ENCODE results near the gene TNNI3K.

GRCh38 chr1:74333244-74333643 lies 98.1 kb downstream of the TNNI3K start:
- no peak for TF ChIP-seq EP300 (IDR thresholded peaks at IDR 0.05)
- TF ChIP-seq, protein P1, sequence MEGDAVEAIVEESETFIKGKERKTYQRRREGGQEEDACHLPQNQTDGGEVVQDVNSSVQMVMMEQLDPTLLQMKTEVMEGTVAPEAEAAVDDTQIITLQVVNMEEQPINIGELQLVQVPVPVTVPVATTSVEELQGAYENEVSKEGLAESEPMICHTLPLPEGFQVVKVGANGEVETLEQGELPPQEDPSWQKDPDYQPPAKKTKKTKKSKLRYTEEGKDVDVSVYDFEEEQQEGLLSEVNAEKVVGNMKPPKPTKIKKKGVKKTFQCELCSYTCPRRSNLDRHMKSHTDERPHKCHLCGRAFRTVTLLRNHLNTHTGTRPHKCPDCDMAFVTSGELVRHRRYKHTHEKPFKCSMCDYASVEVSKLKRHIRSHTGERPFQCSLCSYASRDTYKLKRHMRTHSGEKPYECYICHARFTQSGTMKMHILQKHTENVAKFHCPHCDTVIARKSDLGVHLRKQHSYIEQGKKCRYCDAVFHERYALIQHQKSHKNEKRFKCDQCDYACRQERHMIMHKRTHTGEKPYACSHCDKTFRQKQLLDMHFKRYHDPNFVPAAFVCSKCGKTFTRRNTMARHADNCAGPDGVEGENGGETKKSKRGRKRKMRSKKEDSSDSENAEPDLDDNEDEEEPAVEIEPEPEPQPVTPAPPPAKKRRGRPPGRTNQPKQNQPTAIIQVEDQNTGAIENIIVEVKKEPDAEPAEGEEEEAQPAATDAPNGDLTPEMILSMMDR (IDR thresholded peaks at IDR 0.05): no peak
